ENCODE data around the gene ATP8B1. TPM values are rescaled to one million over a fixed set of nuclear protein-coding genes. Genes with fewer than 3 reads are reported as not detected.

Gene ATP8B1
- total and polyA plus RNA-seq, 2 experiments from 2014 or later, result 1.7 to 3.0 TPM

- Histone ChIP-seq H3F3A (replicated peaks; ENCODE audit: low read depth) (no peaks in the 10 kb centered on the region), H3K36me3 (ENCODE audit: insufficient read depth) (no peaks in the 10 kb centered on the region), H3K27me3 (ENCODE audit: insufficient read depth) (no peaks in the 10 kb centered on the region), H3K79me2 (replicated peaks; ENCODE audit: insufficient read depth) (no peaks in the 10 kb centered on the region; the same call in 1 of the 2 replicates), H2AFZ (no peak overlapping the region), H3K4me2 (no peak overlapping the region), H3K9me2 (ENCODE audit: insufficient read depth) (no peaks in the 10 kb centered on the region), H3K27ac (ENCODE audit: low read depth) (no peak overlapping the region), H3K4me1 (ENCODE audit: insufficient read depth) (no peaks in the 10 kb centered on the region), H4K20me1 (replicated peaks; ENCODE audit: insufficient read depth) (no peaks in the 10 kb centered on the region; the same call in 1 of the 2 replicates), H3K4me3 (no peak overlapping the region)
- no peak for ATAC-seq
- Mint-ChIP-seq H3K27me3 (ENCODE audit: insufficient read depth, low read depth, poor library complexity) (peaks cover 4% of the 10 kb centered on the region), H3K36me3 (ENCODE audit: low read depth) (peaks cover 22% of the 10 kb centered on the region), H3K27ac (no peak overlapping the region), H3K4me1 (no peaks in the 10 kb centered on the region), H3K4me3 (no peak overlapping the region), H3K9me3 (peaks cover 12% of the 10 kb centered on the region)
- no peak for DNase-seq (ENCODE audit: low spot score)
- TF ChIP-seq EZH2 (IDR thresholded peaks at IDR 0.05; ENCODE audit: low read depth, unreplicated experiment), result no peak
- TF ChIP-seq EZH2phosphoT487 (IDR thresholded peaks at IDR 0.05; ENCODE audit: unreplicated experiment), result no peak
- no peak for TF ChIP-seq ETS1 (IDR thresholded peaks at IDR 0.05)
- TF ChIP-seq CREB1 (CRISPR knock-in tag; IDR thresholded peaks at IDR 0.05; ENCODE audit: low read depth), result no peak
- TF ChIP-seq REST (IDR thresholded peaks at IDR 0.05; ENCODE audit: unreplicated experiment), result no peak
- no peak for TF ChIP-seq ZNF331 (CRISPR knock-in tag; IDR thresholded peaks at IDR 0.05; ENCODE audit: low read depth)
- TF ChIP-seq POLR2AphosphoS5 (IDR thresholded peaks at IDR 0.05; ENCODE audit: low read depth), result no peak
- no peak for TF ChIP-seq STAT1 (IDR thresholded peaks at IDR 0.05; ENCODE audit: unreplicated experiment)
- TF ChIP-seq JUNB (IDR thresholded peaks at IDR 0.05; ENCODE audit: unreplicated experiment), result no peak
- TF ChIP-seq ZNF114 (CRISPR knock-in tag; IDR thresholded peaks at IDR 0.05), result no peak
- no peak for TF ChIP-seq CTCF (conservative IDR thresholded peaks at IDR 0.05; ENCODE audit: low read depth in 2 of 2)
- TF ChIP-seq ZNF462 (CRISPR knock-in tag; IDR thresholded peaks at IDR 0.05), result no peak
- TF ChIP-seq NANOG (IDR thresholded peaks at IDR 0.05; ENCODE audit: borderline replicate concordance), result no peak
These were observed 143.5 kb downstream of the ATP8B1 start for GRCh38 chr18:57659460-57660102.
